H1 (cell line): Measurements from ENCODE around the gene SERPINA12. TPM values are rescaled to one million over a fixed set of nuclear protein-coding genes. Genes with fewer than 3 reads are reported as not detected.

Source experiments
- CTCF ChIA-PET: fragments of 300-600 bp; sonication (Branson Sonifier 250); formaldehyde crosslinking; loops from one replicate; lab custom pipeline; 2021; ENCODE audit not compliant: partially characterized antibody; lab: Charles Lee
- POLR2A ChIA-PET: fragments of 300-600 bp; sonication (Branson Sonifier 250); formaldehyde crosslinking; loops from one replicate; lab custom pipeline; 2021; ENCODE audit warnings: inconsistent platforms; ENCODE audit not compliant: partially characterized antibody; lab: Charles Lee
- DNase-seq, 2 experiments: peaks; one replicate each; pipeline versions ENCODE4 v3.0.0 to v3.0.0-alpha.2; 2010 to 2022; ENCODE audit warnings: low spot score in 2 of 2, low read depth in 1 of 2, mixed read lengths in 1 of 2
- FAIRE-seq: peaks from 2 replicates; lab custom pipeline; 2011; peaks lifted over from hg19 to GRCh38; lab: Jason Lieb, UNC
- H2AFZ ChIP-seq: 2 replicates; pipeline ENCODE4 v1.8.1; 2012; ENCODE audit warnings: low read length, inconsistent platforms
- H2AK5ac ChIP-seq: 2 replicates; pipeline ENCODE4 v1.6.1; 2013; ENCODE audit warnings: low read depth, low read length
- H2BK120ac ChIP-seq: replicated peaks from 2 replicates; pipeline ENCODE3; 2013; ENCODE audit warnings: low read depth, low read length, inconsistent platforms
- H2BK12ac ChIP-seq: 2 replicates; pipeline ENCODE4 v1.6.1; 2013; ENCODE audit warnings: low read depth, low read length
- H2BK15ac ChIP-seq: 2 replicates; pipeline ENCODE4 v1.6.1; 2013; ENCODE audit warnings: low read length
- H2BK20ac ChIP-seq: 2 replicates; pipeline ENCODE4 v1.6.1; 2013; ENCODE audit warnings: low read length
- H2BK5ac ChIP-seq: 2 replicates; pipeline ENCODE4 v1.6.1; 2013; ENCODE audit warnings: low read depth, low read length
- H3K14ac ChIP-seq: 2 replicates; pipeline ENCODE4 v1.6.1; 2013; ENCODE audit warnings: inconsistent platforms; ENCODE audit not compliant: insufficient read length
- H3K18ac ChIP-seq: 2 replicates; pipeline ENCODE4 v1.6.1; 2013; ENCODE audit warnings: low read length; ENCODE audit errors: extremely low read depth
- H3K23ac ChIP-seq: 2 replicates; pipeline ENCODE4 v1.6.1; 2013; ENCODE audit warnings: inconsistent platforms; ENCODE audit not compliant: insufficient read length
- H3K23me2 ChIP-seq: 2 replicates; pipeline ENCODE4 v1.6.1; 2013; ENCODE audit warnings: low read depth, low read length
- H3K27ac ChIP-seq: 2 replicates; pipeline ENCODE4 v1.6.1; 2011; ENCODE audit warnings: low read depth, low read length, inconsistent platforms
- H3K27me3 ChIP-seq, 4 experiments: replicated peaks in 1 of 4; 1 replicate in 1 of 4; 2 replicates in 3 of 4; pipeline versions ENCODE4 v1.6.1 to v1.8.1; 2011 to 2013; ENCODE audit warnings: low read length in 3 of 4, mild to moderate bottlenecking in 3 of 4, inconsistent platforms in 2 of 4, mixed read lengths in 2 of 4, moderate library complexity in 1 of 4; ENCODE audit not compliant: control insufficient read depth in 3 of 4, insufficient read depth in 3 of 4; ENCODE audit errors: extremely low read depth in 1 of 4
- H3K36me3 ChIP-seq, 4 experiments: 2 replicates each; pipeline versions ENCODE4 v1.6.1 to v1.8.1; 2011 to 2013; ENCODE audit warnings: mild to moderate bottlenecking in 4 of 4, low read length in 3 of 4, moderate library complexity in 2 of 4, control low read depth in 1 of 4, inconsistent platforms in 1 of 4; ENCODE audit not compliant: insufficient read depth in 4 of 4, control insufficient read depth in 2 of 4
- H3K4ac ChIP-seq: replicated peaks from 2 replicates; pipeline ENCODE3; 2013; ENCODE audit warnings: low read length, low read depth, mixed read lengths, inconsistent platforms; ENCODE audit not compliant: insufficient read length
- H3K4me1 ChIP-seq, 4 experiments: replicated peaks in 1 of 4; 1 replicate in 1 of 4; 2 replicates in 3 of 4; pipeline versions ENCODE4 v1.6.1 to v1.8.1; 2011 to 2013; ENCODE audit warnings: low read length in 3 of 4, inconsistent platforms in 2 of 4, mixed read lengths in 1 of 4; ENCODE audit not compliant: insufficient read depth in 4 of 4, control insufficient read depth in 3 of 4
- H3K4me2 ChIP-seq, 2 experiments: 2 replicates each; pipeline versions ENCODE4 v1.6.1 to v1.8.1; 2011 to 2013; ENCODE audit warnings: low read depth in 2 of 2, low read length in 2 of 2, control low read depth in 1 of 2, inconsistent platforms in 1 of 2, mild to moderate bottlenecking in 1 of 2; ENCODE audit not compliant: insufficient read depth in 1 of 2
- H3K4me3 ChIP-seq, 4 experiments: fragments of 200-600, 300-600 bp in 1 of 4; sonication (generic), shearing (Covaris generic), sonication (Bioruptor Twin) in 1 of 4; 2 replicates each; pipeline versions ENCODE4 v1.5.1 to v1.8.1; 2011 to 2016; ENCODE audit warnings: low read length in 4 of 4, low read depth in 3 of 4, control low read depth in 2 of 4, inconsistent platforms in 2 of 4, mild to moderate bottlenecking in 2 of 4, mixed read lengths in 1 of 4, moderate library complexity in 1 of 4; ENCODE audit not compliant: insufficient read depth in 2 of 4; ENCODE audit errors: extremely low read depth in 1 of 4
- H3K56ac ChIP-seq: replicated peaks from 2 replicates; pipeline ENCODE3; 2013; ENCODE audit warnings: low read depth, mild to moderate bottlenecking, mixed read lengths, low read length, inconsistent platforms; ENCODE audit not compliant: insufficient read length
- H3K79me1 ChIP-seq: 2 replicates; pipeline ENCODE4 v1.6.1; 2013; ENCODE audit warnings: low read depth, low read length, control low read depth
- H3K79me2 ChIP-seq, 2 experiments: 2 replicates each; pipeline versions ENCODE4 v1.6.1 to v1.8.1; 2012 to 2013; ENCODE audit warnings: low read length in 2 of 2, mild to moderate bottlenecking in 2 of 2, inconsistent platforms in 1 of 2; ENCODE audit not compliant: insufficient read depth in 2 of 2, control insufficient read depth in 1 of 2
- H3K9ac ChIP-seq, 4 experiments: replicated peaks in 1 of 4; 1 replicate in 1 of 4; 2 replicates in 3 of 4; pipeline versions ENCODE4 v1.6.1 to v1.8.1; 2011 to 2013; ENCODE audit warnings: low read depth in 3 of 4, low read length in 3 of 4, control low read depth in 2 of 4, mild to moderate bottlenecking in 2 of 4, moderate library complexity in 2 of 4, inconsistent platforms in 1 of 4; ENCODE audit errors: extremely low read depth in 1 of 4
- H3K9me3 ChIP-seq, 2 experiments: 2 replicates each; pipeline versions ENCODE4 v1.6.1 to v1.8.1; 2012 to 2013; ENCODE audit warnings: mild to moderate bottlenecking in 2 of 2, moderate library complexity in 2 of 2, control low read depth in 1 of 2, inconsistent platforms in 1 of 2, low read depth in 1 of 2, low read length in 1 of 2, mixed read lengths in 1 of 2; ENCODE audit not compliant: insufficient read depth in 2 of 2
- H4K20me1 ChIP-seq, 2 experiments: replicated peaks in 1 of 2; 2 replicates each; pipeline versions ENCODE3 to v1.8.1; 2011 to 2013; ENCODE audit warnings: inconsistent platforms in 2 of 2, low read length in 2 of 2, mild to moderate bottlenecking in 1 of 2; ENCODE audit not compliant: insufficient read depth in 2 of 2, control insufficient read depth in 1 of 2
- H4K5ac ChIP-seq: 2 replicates; pipeline ENCODE4 v1.6.1; 2013; ENCODE audit warnings: low read length, low read depth, mixed read lengths, inconsistent platforms; ENCODE audit not compliant: insufficient read length
- H4K8ac ChIP-seq: 2 replicates; pipeline ENCODE4 v1.8.0; 2013; ENCODE audit warnings: mild to moderate bottlenecking, moderate library complexity, low read length, inconsistent platforms; ENCODE audit not compliant: insufficient read depth; ENCODE audit errors: extremely low read depth
- H4K91ac ChIP-seq: replicated peaks from 2 replicates; pipeline ENCODE3; 2013; ENCODE audit warnings: low read length, mixed read lengths, inconsistent platforms; ENCODE audit not compliant: insufficient read length
- EP300 ChIP-seq, 2 experiments: IDR thresholded peaks; 1 replicate in 1 of 2; 2 replicates in 1 of 2; pipeline ENCODE4 v1.6.1; 2011 to 2012; ENCODE audit warnings: low read depth in 2 of 2, low read length in 2 of 2, mild to moderate bottlenecking in 2 of 2, borderline replicate concordance in 1 of 2, inconsistent platforms in 1 of 2, moderate library complexity in 1 of 2
- EZH2 ChIP-seq: fragments of 200-600 bp; sonication (generic); IDR thresholded peaks from 2 replicates; pipeline ENCODE4 v1.7.1; 2012; ENCODE audit warnings: low read depth, mild to moderate bottlenecking, moderate library complexity, low read length, inconsistent platforms; ENCODE audit not compliant: severe bottlenecking
- HDAC2 ChIP-seq, 2 experiments: fragments of 300-600 bp in 1 of 2; sonication (generic) in 1 of 2; IDR thresholded peaks; 2 replicates each; pipeline ENCODE4 v1.6.1; 2011 to 2012; ENCODE audit warnings: low read depth in 2 of 2, low read length in 2 of 2, mild to moderate bottlenecking in 2 of 2, moderate library complexity in 2 of 2, borderline replicate concordance in 1 of 2, inconsistent platforms in 1 of 2
- JUN ChIP-seq: IDR thresholded peaks from 2 replicates; pipeline ENCODE4 v1.6.1; 2011; ENCODE audit warnings: low read depth, mild to moderate bottlenecking, improper control_type of control experiment, low read length
- JUND ChIP-seq: IDR thresholded peaks from 2 replicates; pipeline ENCODE4 v1.6.1; 2011; ENCODE audit warnings: mild to moderate bottlenecking, improper control_type of control experiment, low read length
- NANOG ChIP-seq: IDR thresholded peaks from 2 replicates; pipeline ENCODE4 v1.6.1; 2011; ENCODE audit warnings: low read length, low read depth, mild to moderate bottlenecking, inconsistent platforms; ENCODE audit not compliant: insufficient read depth, poor library complexity, severe bottlenecking
- POLR2AphosphoS5 ChIP-seq: IDR thresholded peaks from 2 replicates; pipeline ENCODE4 v1.6.1; 2011; ENCODE audit warnings: low read depth, low read length
- RNF2 ChIP-seq: fragments of 200-900, 300-1000 bp; sonication (generic); IDR thresholded peaks from 2 replicates; pipeline ENCODE4 v1.7.1; 2016; ENCODE audit warnings: borderline replicate concordance, low read depth, mild to moderate bottlenecking, antibody characterized with exemption, low read length; ENCODE audit not compliant: poor library complexity, severe bottlenecking; ENCODE audit errors: missing control alignments
- SP1 ChIP-seq: IDR thresholded peaks from 2 replicates; pipeline ENCODE4 v1.6.1; 2011; ENCODE audit warnings: low read depth, low read length
- SP2 ChIP-seq: IDR thresholded peaks from 2 replicates; pipeline ENCODE4 v1.6.1; 2012; ENCODE audit warnings: mild to moderate bottlenecking, low read length, inconsistent platforms
- SUZ12 ChIP-seq: fragments of 200-600 bp; sonication (generic); IDR thresholded peaks from 2 replicates; pipeline ENCODE4 v1.6.1; 2012; ENCODE audit warnings: mild to moderate bottlenecking, inconsistent platforms, low read length, moderate library complexity, mixed read lengths
- TCF12 ChIP-seq: IDR thresholded peaks from 2 replicates; pipeline ENCODE4 v1.6.1; 2011; ENCODE audit warnings: low read depth, mild to moderate bottlenecking, low read length
- WGBS, 2 experiments: shearing (Covaris generic) in 1 of 2; methylation state at CpG; one replicate each; pipeline versions ENCODE4 v1.1.6 to v1.1.7; 2013 to 2015; ENCODE audit warnings: low lambda C conversion rate in 2 of 2, mixed read lengths in 2 of 2, inconsistent platforms in 1 of 2, low coverage in 1 of 2, missing lambda C conversion rate in 1 of 2; ENCODE audit not compliant: insufficient replicate concordance in 2 of 2, insufficient coverage in 1 of 2, insufficient read length in 1 of 2; ENCODE audit errors: extremely low coverage in 1 of 2, missing lambda C conversion rate in 1 of 2; 5-methylcytosine and 5-hydroxymethylcytosine counted together
- polyA plus RNA-seq, 7 experiments: library from polyadenylated mRNA; depleted of rRNA in 3 of 7; stranded (reverse) in 5 of 7; unstranded in 2 of 7; fragments of >200 nt in 5 of 7; fragments of 200-250 nt in 2 of 7; gene quantifications; 1 replicate in 5 of 7; 2 replicates in 1 of 7; 4 replicates in 1 of 7; pipeline versions ENCODE4 v1.2.1 to v1.2.3, GENCODE V29; 2011 to 2013; ENCODE audit warnings: missing spikeins in 2 of 7, mixed read lengths in 2 of 7
- total RNA-seq: library from RNA; stranded (reverse); fragmentation: NEBNext Ultra II Directional; extraction: Animal tissue kit (Norgen Biotek cat#: 25700); gene quantifications from 2 replicates; pipeline ENCODE4 v1.2.1, GENCODE V29; 2021

The SERPINA12 gene
- total and polyA plus RNA-seq, 2 of the 8 experiments (the other 6 are each of a cell fraction or from before 2014, with no cell fraction given), result not detected

- Histone ChIP-seq H4K91ac (no peak overlapping the region), H3K4me2 (no peak overlapping the region), H3K9ac (no peak overlapping the region), H3K23ac (no peak overlapping the region), H3K4me1 (peaks cover 0 to 3% (median 1%) of the 10 kb centered on the region in 4 experiments; a peak in 2 of 7 replicates), H3K4me3 (no peak overlapping the region), H4K5ac (no peak overlapping the region), H3K56ac (no peak overlapping the region), H2BK20ac (no peak overlapping the region), H2AK5ac (no peak overlapping the region), H2AFZ (no peak overlapping the region), H2BK5ac (no peak overlapping the region), H3K27ac (no peak overlapping the region), H2BK120ac (no peak overlapping the region), H3K36me3 (no peaks in the 10 kb centered on the region), H4K20me1 (no peaks in the 10 kb centered on the region), H3K79me1 (no peaks in the 10 kb centered on the region; the same call in 1 of the 2 replicates), H2BK12ac (no peak overlapping the region), H2BK15ac (no peak overlapping the region), H3K14ac (no peak overlapping the region), H3K23me2 (no peaks in the 10 kb centered on the region), H3K79me2 (no peaks in the 10 kb centered on the region), H3K9me3 (no peaks in the 10 kb centered on the region), H4K8ac (no peak overlapping the region), H3K27me3 (no peaks in the 10 kb centered on the region; a peak in 2 of 7 replicates), H3K4ac (no peak overlapping the region), H3K18ac (no peak overlapping the region)
- WGBS, 2 experiments, result 77% methylated on average over 1 of the region's 1 CpG; no CpG with 5 or more reads in 1 of the 2 experiments
- ChIA-PET POLR2A (no interaction called here), CTCF (interaction anchor here (0.6 to 2.2 kb wide), 5 partner anchors 11 to 264 kb away, joined by 3 to 17 read pairs (median 4); no protein-coding TSS in a partner anchor)
- FAIRE-seq (no peak), DNase-seq (no peak)
- TF ChIP-seq TCF12 (no peak), JUN (no peak), NANOG (no peak), SP2 (no peak), EP300 (IDR thresholded peaks at IDR 0.05; ENCODE audit: borderline replicate concordance in 1 of 2, low read depth in 2 of 2, low read length in 2 of 2) (no peak), RNF2 (no peak), JUND (no peak), HDAC2 (IDR thresholded peaks at IDR 0.05; ENCODE audit: borderline replicate concordance in 1 of 2, low read depth in 2 of 2, low read length in 2 of 2) (no peak), POLR2AphosphoS5 (no peak), SP1 (no peak), EZH2 (no peak), SUZ12 (no peak)
Observed at GRCh38 chr14:94445003-94445402, 64.3 kb downstream of the SERPINA12 start.
